SH-SY5Y (cell line): Measurements from ENCODE around the gene PTPRM.

Experiments used
- GATA2 ChIP-seq: IDR thresholded peaks from 2 replicates; pipeline ENCODE4 v1.6.1; 2011; ENCODE audit warnings: mild to moderate bottlenecking, low read depth, low read length
- GATA3 ChIP-seq: IDR thresholded peaks from 2 replicates; pipeline ENCODE4 v1.6.1; 2011; ENCODE audit warnings: low read depth, mild to moderate bottlenecking, low read length, moderate library complexity

DNA sequence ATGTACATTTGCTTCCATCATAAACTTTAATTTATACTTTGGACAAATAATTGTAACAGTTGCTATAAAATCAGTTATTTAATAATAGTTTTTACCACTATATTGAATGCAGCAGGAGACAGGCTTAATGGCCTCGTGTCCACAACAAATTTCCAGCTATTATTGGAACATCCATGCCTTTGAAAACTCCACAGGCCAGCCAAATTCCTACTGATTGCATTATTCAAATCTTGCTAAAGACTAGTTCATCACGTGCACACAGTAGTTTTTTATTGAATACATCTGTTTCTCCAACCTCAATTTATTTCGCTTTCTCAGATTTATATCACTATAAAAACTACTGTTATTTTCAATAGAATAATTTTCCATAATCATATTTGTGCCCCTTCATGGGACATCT lies 18.4 kb upstream of the PTPRM start:
- no peak for TF ChIP-seq GATA2
- no peak for TF ChIP-seq GATA3
